HK-2 (cell line): Measurements from ENCODE around the gene GORASP1.

Source experiments
- DNase-seq: peaks from one replicate; pipeline ENCODE4 v3.0.0-alpha.2; 2018; ENCODE audit not compliant: unreplicated experiment

The GORASP1 gene

DNA sequence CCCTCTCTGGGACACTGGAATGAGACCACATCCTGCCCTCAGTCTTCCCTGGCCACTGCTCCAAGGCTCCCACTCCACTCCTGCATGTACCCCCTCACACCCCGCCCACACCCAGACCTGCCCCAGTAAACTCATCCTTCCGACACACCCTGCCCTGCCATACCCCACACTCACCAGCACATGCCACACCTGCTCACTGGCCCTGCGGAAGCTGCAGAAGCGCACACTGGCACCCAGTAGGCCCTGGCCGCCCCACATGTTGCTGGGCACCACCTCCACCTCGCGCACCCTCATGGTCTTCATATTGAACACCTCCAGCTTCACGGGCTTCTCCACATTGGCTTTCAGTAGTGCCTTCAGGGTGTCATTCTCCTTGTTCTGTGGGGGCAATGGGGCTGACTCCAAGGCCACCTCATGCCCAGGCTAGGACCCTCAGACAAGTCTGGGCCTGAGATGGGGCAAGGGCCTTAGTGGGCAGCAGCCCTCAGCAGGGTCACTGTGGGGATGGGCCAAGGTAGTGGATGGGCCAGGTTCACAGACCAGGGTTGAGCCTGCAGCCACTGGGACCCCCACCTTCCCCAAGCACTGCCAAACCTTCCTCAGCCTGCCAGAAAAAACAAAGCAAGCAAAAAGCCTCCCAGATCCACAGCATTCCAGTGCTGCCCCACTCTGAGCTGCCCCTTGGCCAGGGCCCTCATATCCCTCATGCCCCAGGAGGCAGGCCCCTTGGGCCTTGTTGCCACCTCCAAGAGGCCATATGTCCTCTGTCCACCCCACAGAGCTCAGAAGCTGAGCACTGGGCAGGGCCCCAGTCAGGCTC, 4.7 kb downstream of the GORASP1 start:
- DNase-seq, result no peak

DNA sequence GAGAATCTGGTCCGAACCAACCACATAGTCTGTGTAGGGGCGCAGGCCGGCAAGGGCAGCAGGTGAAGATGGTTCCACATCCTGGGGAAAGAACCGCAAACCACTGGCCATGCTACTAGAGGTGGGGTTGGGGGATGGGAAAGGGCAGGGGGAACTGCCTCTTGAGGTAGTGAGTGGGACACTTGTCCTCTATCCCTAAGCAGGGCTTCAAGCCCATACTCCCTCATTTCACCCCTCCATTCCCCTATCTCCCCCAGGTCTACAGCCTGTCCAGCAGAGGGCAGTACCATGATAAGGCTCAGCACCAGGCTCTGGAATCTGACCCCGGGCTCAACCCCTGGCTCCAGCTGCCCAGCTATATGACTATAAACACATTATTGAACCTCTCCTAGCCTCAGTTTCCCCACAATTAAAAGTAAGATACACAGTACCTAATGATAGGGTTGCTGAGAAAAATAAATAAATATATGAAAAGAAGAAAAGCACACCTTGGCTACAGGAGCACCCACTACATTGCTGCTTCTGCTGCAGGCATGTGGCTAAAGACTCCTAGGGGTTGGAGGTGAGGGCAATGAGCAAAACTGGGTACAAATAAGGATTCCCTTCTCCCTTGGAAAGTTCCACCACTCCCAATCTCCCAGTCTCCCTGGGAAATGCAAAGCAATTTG, 6.3 kb downstream of the GORASP1 start:
- DNase-seq, result no peak

DNA sequence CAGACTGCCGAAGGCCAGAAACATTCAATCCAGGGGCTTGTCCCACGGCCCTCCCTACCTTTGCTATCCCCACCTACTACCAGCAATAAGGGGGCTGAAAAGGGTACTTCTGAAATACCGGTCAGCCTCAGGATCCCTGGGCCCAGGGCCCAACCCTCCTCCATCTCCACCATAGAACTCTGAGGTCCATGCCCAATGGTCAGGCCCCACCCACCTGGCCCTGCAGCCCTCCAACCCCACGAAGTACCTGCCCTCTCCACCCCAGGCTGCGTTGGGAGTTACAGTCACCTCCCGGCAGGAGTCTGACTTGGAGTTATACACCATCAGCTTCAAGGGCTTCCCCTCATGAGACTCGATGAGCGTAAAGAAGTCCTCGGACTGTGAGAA, 6.9 kb downstream of the GORASP1 start:
- no peak for DNase-seq

DNA sequence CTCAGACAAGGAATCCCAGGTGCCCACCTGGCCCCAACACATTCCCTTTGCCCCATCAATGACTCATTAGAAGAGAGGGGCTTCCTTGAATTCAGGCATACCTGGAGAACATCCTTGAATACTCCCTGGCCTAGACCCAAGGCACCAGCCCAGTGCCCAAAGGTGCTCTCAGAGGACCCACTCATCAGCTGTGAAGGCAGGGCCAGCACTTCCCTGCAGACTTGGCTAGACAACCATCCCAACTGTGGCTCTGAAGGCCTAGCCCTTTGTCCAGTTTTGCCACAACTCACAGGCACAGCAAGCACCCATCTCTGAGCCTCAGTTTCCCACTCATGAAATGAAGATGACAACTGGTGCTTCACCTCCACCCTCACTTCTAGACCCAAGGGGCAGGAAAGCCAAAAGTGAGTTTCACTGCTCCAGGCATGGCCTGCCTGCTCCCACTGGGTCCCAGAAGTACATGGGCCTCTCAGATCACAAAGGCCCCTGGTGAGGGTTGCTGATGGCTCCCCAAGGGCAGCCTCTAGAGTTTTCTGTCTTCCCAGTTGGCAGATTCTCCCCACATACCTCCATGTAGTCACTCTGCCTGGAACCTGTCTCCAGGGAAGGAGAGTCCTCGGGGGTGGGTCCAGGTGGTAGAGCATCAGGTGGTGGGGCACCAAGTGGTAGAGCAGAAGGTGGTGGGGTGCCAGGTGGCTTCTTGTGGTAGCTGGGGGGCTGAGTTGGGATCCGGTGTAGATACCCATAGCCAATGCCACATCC, 7.5 kb downstream of the GORASP1 start:
- DNase-seq, result no peak

DNA sequence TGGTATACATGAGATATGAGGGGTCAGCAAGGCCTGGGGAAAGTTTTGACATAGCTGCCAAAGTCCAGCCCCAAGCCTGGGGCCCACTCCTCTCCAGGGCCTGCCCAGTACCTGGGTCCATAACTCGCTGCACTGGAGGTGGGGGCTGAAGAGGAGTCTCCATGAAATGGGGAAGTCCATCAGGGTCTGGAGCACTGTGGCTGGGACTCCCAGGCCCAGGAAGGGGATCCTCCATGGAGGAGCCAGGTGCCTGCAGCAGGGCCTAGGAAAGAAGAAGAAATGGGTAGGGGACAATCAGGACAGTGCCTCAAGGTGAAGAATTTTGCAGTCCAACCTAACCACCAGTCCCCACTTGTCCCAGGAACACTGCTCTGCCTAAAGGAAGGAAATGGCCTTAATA, 8.2 kb downstream of the GORASP1 start:
- no peak for DNase-seq

DNA sequence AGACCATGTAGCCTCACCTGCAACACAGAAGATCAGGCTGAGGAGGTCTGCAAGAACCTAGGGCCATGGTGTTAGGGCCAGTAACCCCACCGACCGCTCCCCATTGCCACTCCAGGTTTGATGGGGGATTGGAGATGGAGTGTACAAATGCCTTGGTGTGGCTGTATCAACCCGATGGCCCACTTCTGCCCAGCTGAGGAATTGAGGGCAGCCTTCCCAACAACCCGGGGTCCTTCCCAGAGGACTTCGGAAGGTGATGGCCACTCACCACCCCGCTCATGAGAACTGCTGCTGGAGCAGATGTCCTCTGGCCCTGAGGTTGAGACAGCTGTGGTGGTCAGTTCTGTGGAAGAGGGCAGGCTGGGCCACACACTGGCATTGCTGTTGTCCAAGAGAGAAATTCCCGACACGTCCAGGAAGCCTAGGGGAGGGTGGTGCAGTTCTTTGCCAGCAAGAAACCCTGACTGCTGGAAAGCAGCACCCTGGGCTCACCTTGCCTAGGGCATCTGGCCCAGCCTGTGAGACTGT, 8.9 kb downstream of the GORASP1 start:
- no peak for DNase-seq

DNA sequence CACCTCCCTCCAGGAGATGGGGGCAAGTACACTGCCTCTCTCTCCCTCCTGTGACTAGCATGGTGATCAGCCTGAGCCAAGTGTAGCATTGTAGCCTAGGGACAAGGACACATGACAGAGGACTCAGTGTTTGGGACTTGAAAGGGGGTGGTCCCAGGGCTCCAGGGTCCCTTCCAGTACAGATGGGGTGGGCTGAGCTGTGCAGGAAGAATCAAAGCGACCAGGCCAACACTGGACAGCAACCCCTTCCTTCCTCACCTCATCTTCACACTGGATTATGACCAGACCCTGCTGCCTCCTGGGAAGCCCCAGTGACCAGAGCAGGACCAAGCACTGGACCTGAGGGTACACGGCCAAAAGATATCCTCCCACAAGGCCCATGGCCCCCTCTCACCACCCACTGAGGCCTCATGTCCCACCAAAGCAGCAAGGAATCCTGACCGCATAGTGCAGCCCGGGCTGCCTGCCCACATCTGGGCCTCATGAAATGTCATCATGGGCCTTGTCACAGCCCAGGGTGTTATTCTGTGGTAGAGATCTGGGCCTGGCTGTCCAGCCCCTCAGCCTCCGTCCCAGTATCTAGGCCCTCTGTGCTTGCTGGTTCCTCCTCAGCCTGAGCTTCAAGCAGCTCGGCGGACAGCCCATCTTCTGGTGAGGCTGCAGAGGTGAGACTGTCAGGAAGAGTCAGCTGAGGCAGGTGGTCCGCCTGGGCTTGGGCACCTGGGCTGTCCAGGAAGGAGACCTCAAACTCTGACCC, 9.5 kb downstream of the GORASP1 start:
- DNase-seq, result no peak

DNA sequence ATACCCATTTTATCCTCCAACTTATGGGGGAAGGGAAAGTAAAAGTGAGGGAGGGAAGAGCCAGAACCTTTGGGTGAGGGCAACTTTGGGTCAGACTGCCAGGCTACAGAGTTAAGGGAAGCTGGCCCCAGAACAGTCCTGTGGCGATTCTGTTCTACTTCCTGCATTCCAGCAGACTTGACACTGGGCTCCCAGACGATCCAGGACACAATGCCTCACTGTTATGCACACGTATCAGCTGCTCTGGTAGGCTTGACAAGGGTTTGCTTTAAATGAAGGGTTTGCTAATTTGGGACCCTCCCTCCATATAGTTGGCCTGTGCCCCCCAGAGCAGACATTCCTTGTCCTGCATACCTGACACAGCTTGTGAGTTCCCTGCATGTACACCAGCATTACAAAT, 10.7 kb downstream of the GORASP1 start:
- no peak for DNase-seq

DNA sequence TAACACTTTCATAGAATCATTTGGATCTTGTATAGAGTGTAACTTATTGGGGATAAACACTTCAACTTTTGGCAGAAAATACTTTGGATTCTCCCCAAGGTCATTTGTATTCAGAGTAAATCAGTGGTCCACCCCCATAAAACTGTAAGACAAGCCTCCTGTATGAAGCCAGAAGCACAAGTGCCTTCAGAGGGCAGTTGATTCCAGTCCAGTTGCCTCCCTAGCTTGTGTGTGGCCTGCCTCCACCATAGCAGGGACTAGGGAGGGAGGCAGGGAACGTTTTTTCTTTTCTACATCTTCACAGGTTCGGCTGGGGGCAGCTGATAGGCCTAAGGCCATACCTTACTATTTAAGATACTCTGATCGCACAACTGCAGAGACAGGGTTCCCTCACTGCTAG, 11.6 kb downstream of the GORASP1 start:
- DNase-seq, result no peak

DNA sequence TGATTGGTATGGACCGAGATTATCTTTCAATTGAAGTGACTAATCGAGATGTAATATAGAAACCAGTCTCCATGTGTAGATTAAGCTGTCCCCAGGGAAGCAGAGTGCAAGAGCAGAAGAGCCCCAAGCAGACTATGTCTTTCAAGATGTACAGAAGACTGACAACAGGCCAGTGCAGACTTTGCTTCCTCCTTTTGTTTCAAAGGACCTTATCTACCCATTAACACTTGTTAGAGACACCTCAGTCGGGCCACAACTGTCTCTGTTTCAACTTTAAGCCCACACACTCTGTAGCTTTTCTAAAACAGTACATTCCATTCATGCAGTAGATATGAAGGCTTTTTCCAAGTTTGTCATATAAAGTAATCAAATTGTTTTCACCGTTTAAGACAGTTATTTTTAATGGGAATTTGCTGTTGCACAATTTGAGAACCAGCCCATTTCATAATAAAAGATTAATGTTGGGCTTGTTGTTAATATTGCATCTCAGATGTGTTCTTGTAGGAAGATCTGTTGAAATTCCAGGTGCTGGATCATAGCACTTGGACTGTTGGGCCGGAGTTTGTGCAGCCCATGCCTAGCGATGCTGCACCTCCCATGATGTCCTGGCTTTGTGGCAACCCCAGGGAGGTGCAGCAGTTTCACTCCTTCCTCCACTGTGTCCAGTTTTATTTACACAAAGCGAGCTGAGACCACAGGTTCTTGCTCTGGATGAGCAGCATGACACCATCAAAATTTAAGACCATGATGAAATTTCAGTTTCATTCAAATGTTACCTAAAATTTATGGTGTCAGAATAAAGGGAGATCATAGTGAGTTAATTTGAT, 12.4 kb downstream of the GORASP1 start:
- no peak for DNase-seq

DNA sequence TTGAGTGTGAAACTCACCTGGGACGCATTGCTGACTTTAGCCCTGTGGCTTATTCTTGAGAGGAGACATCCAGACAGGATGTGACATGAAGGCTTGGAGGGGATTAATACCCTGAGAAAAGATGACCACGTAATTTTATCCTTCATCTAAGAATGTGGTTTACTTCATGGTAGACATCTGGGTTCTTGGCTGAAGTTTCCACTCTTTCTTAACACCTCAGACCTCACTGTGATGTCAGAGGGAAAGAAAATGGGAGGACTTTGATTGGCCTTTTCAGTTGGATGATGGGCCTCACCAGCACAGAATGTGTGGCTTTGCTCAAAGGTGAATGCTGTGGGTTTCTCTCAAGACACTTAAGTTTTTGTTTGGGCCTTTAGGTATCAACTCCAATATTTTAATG, 16.5 kb downstream of the GORASP1 start:
- DNase-seq, result no peak

DNA sequence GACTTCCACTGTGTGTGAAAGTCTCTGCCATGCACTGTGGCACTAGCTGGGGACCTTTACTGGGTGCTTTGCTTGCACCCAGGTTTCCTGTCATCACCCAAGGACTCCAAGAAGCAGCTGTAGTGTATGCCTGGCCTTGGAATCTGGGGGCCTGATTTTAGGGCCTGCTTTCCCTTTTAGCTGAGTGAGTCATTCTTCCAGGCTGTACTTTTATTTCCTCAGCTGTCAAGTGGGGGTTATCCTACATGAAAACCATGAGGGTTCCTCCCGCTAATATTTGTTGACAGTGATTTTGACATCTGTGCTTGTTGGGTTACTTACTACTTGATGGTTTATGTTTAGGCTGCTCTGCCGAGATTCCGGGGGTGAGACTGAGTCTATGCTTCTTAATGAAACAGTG, 18.5 kb downstream of the GORASP1 start:
- DNase-seq, result no peak

DNA sequence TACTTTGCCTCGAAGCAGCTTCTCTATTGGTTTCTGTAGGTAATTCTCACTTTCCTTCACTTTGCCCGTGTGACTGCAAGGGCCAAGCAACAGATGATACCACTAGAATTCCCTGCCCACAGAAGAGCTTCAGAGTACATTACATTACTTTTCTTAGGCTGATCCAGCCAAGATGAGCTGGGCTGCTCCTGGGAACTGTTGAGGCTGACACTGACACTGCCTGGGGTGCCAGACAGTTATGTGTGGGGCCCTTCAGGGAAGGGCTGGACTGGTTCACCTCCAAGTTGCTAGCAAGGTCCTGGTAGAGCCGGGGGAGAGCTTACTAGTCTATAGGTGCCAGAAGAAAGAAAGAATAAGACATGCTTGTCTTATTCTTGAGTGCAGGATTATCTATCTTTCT, 19.0 kb downstream of the GORASP1 start:
- DNase-seq, result no peak

DNA sequence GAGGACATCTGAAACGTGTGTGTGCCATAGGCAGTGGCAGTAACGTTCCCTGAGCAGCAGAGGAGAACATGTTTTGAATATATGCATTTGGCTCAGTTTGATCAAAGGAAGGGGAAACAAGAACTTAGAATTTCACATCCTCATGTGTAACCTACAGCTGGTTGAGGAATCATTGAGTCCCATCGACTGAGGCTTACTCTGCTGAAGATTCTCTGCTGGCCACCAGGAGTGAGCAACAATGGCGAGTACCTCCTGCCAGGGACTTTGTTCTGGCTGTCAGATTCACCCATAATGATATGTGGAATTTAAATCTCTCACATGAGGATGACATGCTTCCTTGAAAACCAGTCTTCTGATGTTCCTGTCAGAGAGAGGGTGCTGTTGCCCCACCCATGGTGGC, 21.3 kb downstream of the GORASP1 start:
- DNase-seq, result no peak

DNA sequence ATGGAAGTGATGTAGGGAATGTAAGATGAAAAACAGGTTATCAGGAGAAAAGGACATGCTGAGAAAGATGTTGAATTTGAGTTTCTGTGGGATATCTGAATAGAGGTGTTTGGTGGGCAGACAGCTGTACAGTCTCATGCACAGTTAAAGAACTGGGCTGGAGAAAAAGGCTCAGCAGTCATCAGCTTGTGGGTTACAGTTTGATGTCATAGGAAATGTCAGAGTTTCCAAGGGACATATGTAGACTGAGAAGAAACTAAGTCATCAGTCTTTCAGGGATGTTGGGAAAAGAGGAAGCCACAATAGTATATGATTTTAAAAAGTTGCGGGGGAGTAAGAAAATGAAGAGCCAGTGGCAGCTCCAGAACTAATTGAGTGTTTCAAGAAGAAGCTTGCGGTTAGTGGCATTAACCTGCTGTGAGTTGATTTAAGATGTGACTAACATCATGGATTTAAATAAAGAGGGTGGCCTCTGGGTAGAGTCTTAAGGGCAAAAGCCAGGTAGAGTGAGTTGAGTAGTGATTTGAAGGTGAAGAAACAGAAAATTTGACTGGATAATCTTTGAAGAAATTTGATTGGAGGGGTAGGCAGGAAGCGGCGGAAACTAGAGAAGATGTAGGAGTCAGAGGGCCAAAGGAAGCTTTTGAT, 24.6 kb downstream of the GORASP1 start:
- no peak for DNase-seq

DNA sequence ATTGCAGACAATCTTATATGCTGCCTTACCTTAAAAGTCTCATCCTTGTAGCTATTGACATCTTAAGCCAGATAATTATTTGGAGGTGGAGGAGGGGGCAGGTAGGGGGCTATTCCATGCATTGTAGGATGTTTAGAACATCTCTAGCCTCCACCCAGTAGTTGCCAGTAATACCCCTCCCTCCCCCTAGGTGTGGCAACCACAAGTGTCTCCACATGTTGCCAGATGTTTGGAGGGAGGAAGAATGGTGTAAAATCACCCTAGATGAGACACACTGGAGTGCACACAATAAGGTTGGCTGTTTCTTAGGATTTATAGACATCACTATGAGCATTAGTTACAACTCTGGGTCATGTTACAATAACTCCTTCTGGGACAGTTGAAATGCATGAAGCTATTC, 27.4 kb downstream of the GORASP1 start:
- no peak for DNase-seq

DNA sequence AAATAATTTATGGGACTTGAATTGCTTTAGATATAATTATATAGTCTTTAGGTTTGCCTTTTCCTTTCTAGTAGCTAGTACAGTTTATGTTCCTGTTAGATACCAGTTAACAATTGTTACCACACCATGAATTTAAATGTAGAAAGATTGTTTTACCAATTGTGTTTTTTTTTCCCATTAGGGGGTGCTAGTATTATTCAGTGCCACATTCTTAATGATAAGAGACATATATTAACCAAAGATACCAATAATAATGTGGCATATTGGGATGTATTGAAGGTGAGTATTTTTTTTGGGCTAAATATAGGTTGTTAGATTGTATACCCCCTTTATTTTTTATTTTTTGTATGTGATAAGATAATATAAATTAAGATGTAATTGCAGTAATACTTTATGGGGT, 27.9 kb downstream of the GORASP1 start:
- no peak for DNase-seq

DNA sequence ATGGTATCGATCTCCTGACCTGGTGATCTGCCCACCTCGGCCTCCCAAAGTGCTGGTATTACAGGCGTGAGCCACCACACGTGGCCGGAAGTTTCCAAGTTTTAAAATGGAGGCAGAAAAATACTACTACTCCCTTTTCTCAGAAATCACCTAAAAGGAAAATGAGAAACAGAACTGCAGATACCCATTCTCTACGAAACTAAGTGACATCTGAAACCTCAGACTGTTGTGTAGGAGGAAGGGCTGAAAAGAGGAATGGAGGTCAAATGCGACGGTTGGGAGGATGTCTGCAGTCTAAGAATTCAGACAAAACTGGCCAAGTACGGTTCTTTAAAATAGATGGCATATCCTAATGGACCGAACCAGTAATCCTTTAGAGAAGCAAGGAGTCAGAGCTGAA, 31.5 kb downstream of the GORASP1 start:
- DNase-seq, result no peak

DNA sequence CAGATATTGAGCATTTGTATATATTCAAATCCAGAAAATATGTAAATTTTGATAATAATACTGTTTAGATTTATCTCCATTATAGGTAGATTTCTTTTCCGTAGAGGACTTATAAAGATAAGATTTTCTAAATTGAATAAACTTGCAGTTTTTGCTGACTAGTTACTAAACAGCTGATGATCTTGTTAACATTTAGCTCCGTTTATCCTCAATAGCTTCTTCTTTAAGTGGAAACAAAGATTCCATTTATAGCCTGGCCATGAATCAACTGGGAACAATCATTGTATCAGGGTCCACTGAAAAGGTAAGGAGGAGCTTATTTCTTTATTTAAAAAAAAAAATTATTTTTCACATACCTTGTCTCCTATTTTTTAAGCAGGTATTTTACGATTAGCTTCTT, 38.9 kb downstream of the GORASP1 start:
- DNase-seq, result no peak

DNA sequence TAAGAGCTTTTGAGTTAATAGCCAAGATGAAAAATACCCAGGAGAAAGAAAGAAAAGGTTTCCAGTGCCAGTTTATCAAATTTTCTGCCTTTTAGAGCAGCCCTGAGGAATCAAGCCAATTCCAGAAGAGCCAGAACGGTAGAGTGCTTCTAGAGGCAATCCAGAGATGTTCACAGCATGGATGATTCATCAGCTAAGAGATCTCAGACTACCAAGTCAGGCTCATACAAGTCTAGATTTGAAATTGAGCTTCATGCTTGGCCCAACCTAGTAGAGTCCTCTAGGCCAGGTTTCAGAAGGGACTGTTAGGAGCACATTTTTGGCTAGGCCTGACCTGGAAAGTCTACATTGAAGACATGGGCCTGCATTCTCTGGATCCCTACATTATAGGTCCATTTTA, 40.1 kb downstream of the GORASP1 start:
- no peak for DNase-seq

DNA sequence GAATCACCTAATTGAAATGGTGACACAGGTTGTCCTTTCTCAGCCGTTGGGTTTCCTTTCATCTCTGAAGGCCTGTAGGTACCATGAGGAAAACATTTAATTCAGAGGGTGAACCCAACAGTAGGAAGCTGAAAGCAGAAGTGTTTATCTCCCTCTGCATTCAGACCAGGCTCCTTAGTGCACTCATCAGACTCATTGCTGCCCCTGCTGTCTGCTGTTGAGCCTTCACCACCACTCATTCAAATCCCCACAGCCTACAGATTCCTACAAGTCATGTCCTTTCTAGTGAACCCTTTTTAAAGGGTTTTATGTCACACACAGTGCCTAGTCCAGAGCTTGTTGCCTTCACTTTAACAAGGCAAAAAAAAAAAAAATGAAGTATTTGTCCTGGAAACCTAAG, 42.2 kb downstream of the GORASP1 start:
- DNase-seq, result peak; percentile 9
